Panc1 (cell line): ENCODE results near the gene TSPAN33. TPM values are rescaled to one million over a fixed set of nuclear protein-coding genes. Genes with fewer than 3 reads are reported as not detected.

Experiments used
- ATAC-seq: fragments of 200-7000 bp; cut with Tn5 transposase; 2 replicates; pipeline ENCODE4 v1.9.1; 2020; ENCODE audit warnings: mild to moderate bottlenecking, moderate library complexity
- BruUV-seq: library from RNA; stranded (reverse); fragments of 400-500 nt; replicated peaks from 2 replicates; lab custom pipeline; 2021; lab: Mats Ljungman, UMichigan
- CTCF ChIA-PET: fragments of 300-600 bp; sonication (Branson Sonifier 250); formaldehyde crosslinking; loops from one replicate; lab custom pipeline; 2022; ENCODE audit warnings: antibody characterized with exemption; lab: Charles Lee
- POLR2A ChIA-PET: fragments of 300-600 bp; sonication (Branson Sonifier 250); formaldehyde crosslinking; loops from one replicate; lab custom pipeline; 2022; ENCODE audit warnings: antibody characterized with exemption; lab: Charles Lee
- DNase-seq: peaks from one replicate; pipeline ENCODE4 v3.0.0-alpha.2; 2010; ENCODE audit warnings: low read depth, low spot score
- H3K27ac ChIP-seq: 2 replicates; pipeline ENCODE4 v1.5.1; 2011; ENCODE audit warnings: mild to moderate bottlenecking, low read length, inconsistent platforms
- H3K27me3 ChIP-seq: fragments of 200-500 bp; sonication (Bioruptor generic); 2 replicates; pipeline ENCODE4 v1.6.0; 2014; ENCODE audit warnings: low read length, inconsistent platforms; ENCODE audit not compliant: control insufficient read depth, insufficient read depth
- H3K36me3 ChIP-seq: fragments of 200-500 bp; sonication (Bioruptor generic); 2 replicates; pipeline ENCODE4 v1.5.1; 2014; ENCODE audit warnings: inconsistent platforms, mild to moderate bottlenecking, low read length, moderate library complexity; ENCODE audit not compliant: control insufficient read depth, insufficient read depth
- H3K4me1 ChIP-seq: 2 replicates; pipeline ENCODE4 v1.5.1; 2011; ENCODE audit warnings: inconsistent platforms, mild to moderate bottlenecking, low read length, moderate library complexity; ENCODE audit not compliant: control insufficient read depth, insufficient read depth
- H3K4me3 ChIP-seq, 2 experiments: 2 replicates each; pipeline ENCODE4 v1.5.1; 2011 to 2012; ENCODE audit warnings: low read depth in 2 of 2, low read length in 2 of 2, mild to moderate bottlenecking in 2 of 2, inconsistent platforms in 1 of 2, moderate library complexity in 1 of 2
- H3K9me3 ChIP-seq: fragments of 200-500 bp; sonication (Bioruptor generic); 2 replicates; pipeline ENCODE4 v1.5.1; 2014; ENCODE audit warnings: low read depth, mild to moderate bottlenecking, inconsistent platforms, low read length, moderate library complexity; ENCODE audit not compliant: control insufficient read depth, insufficient read depth
- POLR2AphosphoS5 ChIP-seq: IDR thresholded peaks from 2 replicates; pipeline ENCODE4 v1.6.1; 2012; ENCODE audit warnings: mild to moderate bottlenecking, low read depth, low read length, moderate library complexity
- SIN3A ChIP-seq: IDR thresholded peaks from 2 replicates; pipeline ENCODE4 v1.6.1; 2012; ENCODE audit warnings: low read depth, mild to moderate bottlenecking, low read length, moderate library complexity, borderline replicate concordance; ENCODE audit not compliant: insufficient read depth
- TCF7L2 ChIP-seq: IDR thresholded peaks from 2 replicates; pipeline ENCODE4 v1.6.1; 2011; ENCODE audit warnings: mild to moderate bottlenecking, low read depth, low read length, inconsistent platforms
- in situ Hi-C: cut with HindIII; loops from 2 replicates; pipeline ENCODE4 v1.10.0; 2016; ENCODE audit warnings: low sequenced_read_pairs, low pct_unique_long_range_greater_than_20kb
- intact Hi-C: fragments of 100-400 bp; cut with micrococcal nuclease; formaldehyde crosslinking; loops from one replicate; pipeline ENCODE4 v1.10.0; 2022; ENCODE audit not compliant: unreplicated experiment
- total RNA-seq: library from RNA; stranded (reverse); gene quantifications from one replicate; pipeline ENCODE4 v1.2.1, GENCODE V29; 2021; ENCODE audit not compliant: unreplicated experiment
- TF ChIP-seq, protein P1 (sequence below): fragments of 450-650 bp; IDR thresholded peaks from 2 replicates; pipeline ENCODE4 v1.5.1; 2017; ENCODE audit warnings: mild to moderate bottlenecking
- TF ChIP-seq, protein P2 (sequence below), 2 experiments: IDR thresholded peaks; 2 replicates each; pipeline ENCODE4 v1.6.1; 2011 to 2012; ENCODE audit warnings: low read depth in 2 of 2, control low read depth in 1 of 2, low read length in 1 of 2, mild to moderate bottlenecking in 1 of 2, moderate library complexity in 1 of 2; ENCODE audit not compliant: insufficient read depth in 1 of 2

Gene TSPAN33
- total RNA-seq, 1 experiment from 2014 or later, result 5.4 TPM

DNA sequence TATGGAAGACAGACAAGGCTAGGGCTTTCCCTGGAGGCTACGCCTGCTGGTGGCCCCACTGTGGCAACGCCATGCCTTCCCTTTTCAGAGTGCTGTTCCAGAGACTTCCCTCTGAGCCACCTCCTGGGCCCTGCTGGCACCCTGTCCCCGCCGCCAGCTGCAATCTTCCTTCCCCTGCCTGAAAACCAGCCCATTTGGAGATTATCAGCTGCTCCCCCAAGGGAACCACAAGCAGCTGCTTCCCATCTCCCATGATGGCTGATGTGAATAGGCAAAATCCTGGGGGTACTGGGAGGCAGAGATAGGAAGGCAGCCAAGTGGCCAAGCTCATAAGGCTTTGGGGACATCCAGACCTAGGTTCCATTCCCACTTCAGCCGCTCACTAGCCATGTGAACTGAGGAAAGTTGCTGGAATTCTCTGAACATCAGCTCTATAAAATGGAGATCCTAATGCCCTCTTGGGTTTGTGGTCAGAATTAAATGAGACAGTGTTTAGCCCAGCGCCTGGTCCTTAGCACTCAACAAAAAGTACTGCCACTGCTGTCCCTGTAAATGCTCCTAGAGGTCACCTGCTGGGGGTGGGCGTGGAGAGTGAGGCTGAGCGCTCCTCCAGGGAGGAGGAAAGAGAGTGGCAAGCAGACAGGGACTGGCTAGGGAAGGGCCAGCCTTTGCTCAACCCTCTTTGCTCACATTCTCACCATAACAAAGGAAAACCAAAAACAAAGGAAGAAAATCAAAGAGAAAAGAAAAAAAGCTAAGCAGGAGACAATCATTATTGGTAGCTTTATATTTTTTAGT, 5.9 kb downstream of the TSPAN33 start:
- TF ChIP-seq TCF7L2 (no peak), SIN3A (no peak), POLR2AphosphoS5 (no peak)
- TF ChIP-seq, protein P1, sequence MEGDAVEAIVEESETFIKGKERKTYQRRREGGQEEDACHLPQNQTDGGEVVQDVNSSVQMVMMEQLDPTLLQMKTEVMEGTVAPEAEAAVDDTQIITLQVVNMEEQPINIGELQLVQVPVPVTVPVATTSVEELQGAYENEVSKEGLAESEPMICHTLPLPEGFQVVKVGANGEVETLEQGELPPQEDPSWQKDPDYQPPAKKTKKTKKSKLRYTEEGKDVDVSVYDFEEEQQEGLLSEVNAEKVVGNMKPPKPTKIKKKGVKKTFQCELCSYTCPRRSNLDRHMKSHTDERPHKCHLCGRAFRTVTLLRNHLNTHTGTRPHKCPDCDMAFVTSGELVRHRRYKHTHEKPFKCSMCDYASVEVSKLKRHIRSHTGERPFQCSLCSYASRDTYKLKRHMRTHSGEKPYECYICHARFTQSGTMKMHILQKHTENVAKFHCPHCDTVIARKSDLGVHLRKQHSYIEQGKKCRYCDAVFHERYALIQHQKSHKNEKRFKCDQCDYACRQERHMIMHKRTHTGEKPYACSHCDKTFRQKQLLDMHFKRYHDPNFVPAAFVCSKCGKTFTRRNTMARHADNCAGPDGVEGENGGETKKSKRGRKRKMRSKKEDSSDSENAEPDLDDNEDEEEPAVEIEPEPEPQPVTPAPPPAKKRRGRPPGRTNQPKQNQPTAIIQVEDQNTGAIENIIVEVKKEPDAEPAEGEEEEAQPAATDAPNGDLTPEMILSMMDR, result no peak
- TF ChIP-seq, protein P2, sequence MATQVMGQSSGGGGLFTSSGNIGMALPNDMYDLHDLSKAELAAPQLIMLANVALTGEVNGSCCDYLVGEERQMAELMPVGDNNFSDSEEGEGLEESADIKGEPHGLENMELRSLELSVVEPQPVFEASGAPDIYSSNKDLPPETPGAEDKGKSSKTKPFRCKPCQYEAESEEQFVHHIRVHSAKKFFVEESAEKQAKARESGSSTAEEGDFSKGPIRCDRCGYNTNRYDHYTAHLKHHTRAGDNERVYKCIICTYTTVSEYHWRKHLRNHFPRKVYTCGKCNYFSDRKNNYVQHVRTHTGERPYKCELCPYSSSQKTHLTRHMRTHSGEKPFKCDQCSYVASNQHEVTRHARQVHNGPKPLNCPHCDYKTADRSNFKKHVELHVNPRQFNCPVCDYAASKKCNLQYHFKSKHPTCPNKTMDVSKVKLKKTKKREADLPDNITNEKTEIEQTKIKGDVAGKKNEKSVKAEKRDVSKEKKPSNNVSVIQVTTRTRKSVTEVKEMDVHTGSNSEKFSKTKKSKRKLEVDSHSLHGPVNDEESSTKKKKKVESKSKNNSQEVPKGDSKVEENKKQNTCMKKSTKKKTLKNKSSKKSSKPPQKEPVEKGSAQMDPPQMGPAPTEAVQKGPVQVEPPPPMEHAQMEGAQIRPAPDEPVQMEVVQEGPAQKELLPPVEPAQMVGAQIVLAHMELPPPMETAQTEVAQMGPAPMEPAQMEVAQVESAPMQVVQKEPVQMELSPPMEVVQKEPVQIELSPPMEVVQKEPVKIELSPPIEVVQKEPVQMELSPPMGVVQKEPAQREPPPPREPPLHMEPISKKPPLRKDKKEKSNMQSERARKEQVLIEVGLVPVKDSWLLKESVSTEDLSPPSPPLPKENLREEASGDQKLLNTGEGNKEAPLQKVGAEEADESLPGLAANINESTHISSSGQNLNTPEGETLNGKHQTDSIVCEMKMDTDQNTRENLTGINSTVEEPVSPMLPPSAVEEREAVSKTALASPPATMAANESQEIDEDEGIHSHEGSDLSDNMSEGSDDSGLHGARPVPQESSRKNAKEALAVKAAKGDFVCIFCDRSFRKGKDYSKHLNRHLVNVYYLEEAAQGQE (IDR thresholded peaks at IDR 0.05; ENCODE audit: insufficient read depth in 1 of 2, low read depth in 2 of 2, low read length in 1 of 2), result no peak
- POLR2A ChIA-PET, result interaction anchor here (0.5 kb wide), 1 partner anchor 174 kb away, joined by 9 read pairs; no protein-coding TSS in a partner anchor
- H3K27ac ChIP-seq, result no peak overlapping the region
- in situ Hi-C loops, result no loop called here
- CTCF ChIA-PET, result interaction anchor here (0.8 kb wide), 1 partner anchor 13 kb away, joined by 3 read pairs; no protein-coding TSS in a partner anchor
- H3K36me3 ChIP-seq, result no peaks in the 10 kb centered on the region
- BruUV-seq, result no TSS peak
- H3K4me3 ChIP-seq, result no peak overlapping the region
- intact Hi-C loops, result no loop called here
- no peak for DNase-seq
- no peaks in the 10 kb centered on the region for H3K27me3 ChIP-seq
- H3K9me3 ChIP-seq, result no peaks in the 10 kb centered on the region
- ATAC-seq, result no peak
- no peaks in the 10 kb centered on the region for H3K4me1 ChIP-seq

DNA sequence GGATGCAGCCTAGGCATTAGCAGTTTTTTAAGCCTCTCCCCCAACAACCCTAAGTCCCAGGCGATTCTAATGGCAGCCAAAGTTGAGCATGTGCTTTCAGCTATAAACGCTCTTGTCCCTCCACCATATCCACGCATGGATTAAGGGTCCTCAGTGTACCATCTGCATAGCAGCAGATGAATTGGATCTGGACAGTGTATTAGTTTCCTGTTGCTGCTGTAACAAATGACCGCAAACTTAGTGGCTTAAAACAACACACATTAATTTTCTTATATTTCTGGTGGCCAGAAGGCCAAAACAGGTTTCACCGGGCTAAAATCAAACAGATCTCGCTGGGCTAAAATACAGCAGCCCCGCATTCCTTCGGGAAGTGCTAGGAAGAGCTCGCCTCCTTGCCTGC, 13.1 kb downstream of the TSPAN33 start:
- no peak overlapping the region for H3K27ac ChIP-seq
- ATAC-seq (no peak), DNase-seq (no peak)
- in situ Hi-C loops, result no loop called here
- no peak overlapping the region for H3K4me3 ChIP-seq
- ChIA-PET CTCF (no interaction called here), POLR2A (no interaction called here)
- no peaks in the 10 kb centered on the region for H3K27me3 ChIP-seq
- H3K9me3 ChIP-seq, result no peaks in the 10 kb centered on the region
- BruUV-seq, result no TSS peak
- no peaks in the 10 kb centered on the region for H3K4me1 ChIP-seq
- intact Hi-C loops, result no loop called here
- H3K36me3 ChIP-seq, result no peaks in the 10 kb centered on the region
- TF ChIP-seq, protein P2 (IDR thresholded peaks at IDR 0.05; ENCODE audit: insufficient read depth in 1 of 2, low read depth in 2 of 2, low read length in 1 of 2), result no peak
- TF ChIP-seq POLR2AphosphoS5 (no peak), TCF7L2 (no peak), SIN3A (no peak)
- TF ChIP-seq, protein P1, result no peak
